HG02870 (cell line): ENCODE results near the gene OLFM1.
"Not testable (repeated sequence)": the region's sequence is repeated elsewhere in the genome, so short reads cannot be mapped to it uniquely, and the experiment has no call there.

Experiments
- ATAC-seq: cut with Tn5 transposase; IDR thresholded peaks from one replicate; pipeline ENCODE4 v1.9.1; 2021; ENCODE audit warnings: mild to moderate bottlenecking, moderate library complexity; ENCODE audit not compliant: unreplicated experiment

Gene OLFM1

DNA sequence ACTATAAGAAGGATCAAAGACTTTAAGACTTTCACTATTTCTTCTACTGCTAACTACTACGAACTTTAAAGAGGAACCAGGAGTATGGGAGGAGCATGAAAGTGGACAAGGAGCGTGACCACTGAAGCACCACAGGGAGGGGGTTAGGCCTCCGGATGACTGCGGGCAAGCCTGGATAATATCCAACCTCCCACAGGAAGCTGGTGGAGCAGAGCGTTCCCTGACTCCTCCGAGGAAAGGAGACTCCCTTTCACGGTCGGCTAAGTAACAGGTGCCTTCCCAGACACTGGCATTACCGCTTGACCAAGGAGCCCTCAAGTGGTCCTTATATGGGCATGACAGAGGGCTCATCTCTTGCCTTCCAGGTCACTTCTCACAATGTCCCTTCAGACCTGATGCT lies 62.4 kb downstream of the OLFM1 start:
- ATAC-seq, result not testable (repeated sequence)

DNA sequence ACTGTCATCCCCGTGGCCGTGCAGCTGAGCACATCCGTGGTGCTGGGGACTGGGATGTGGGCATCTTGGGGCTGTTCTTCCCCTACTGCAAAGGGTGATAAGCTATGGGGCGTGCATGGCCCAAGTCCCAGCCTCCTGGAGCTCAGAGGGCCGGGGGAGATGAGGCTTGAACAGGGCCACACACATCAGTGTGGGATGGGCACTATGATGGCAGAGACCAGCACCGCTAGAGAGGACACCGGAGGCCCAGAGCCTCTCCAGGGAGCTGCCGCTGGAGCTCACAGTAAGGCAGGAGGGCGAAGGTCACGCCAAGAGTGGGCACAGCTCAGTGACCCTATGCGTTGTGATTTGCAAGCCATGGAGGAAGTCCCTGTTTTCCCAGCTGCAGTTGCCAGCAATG lies 63.5 kb downstream of the OLFM1 start:
- ATAC-seq, result no peak

DNA sequence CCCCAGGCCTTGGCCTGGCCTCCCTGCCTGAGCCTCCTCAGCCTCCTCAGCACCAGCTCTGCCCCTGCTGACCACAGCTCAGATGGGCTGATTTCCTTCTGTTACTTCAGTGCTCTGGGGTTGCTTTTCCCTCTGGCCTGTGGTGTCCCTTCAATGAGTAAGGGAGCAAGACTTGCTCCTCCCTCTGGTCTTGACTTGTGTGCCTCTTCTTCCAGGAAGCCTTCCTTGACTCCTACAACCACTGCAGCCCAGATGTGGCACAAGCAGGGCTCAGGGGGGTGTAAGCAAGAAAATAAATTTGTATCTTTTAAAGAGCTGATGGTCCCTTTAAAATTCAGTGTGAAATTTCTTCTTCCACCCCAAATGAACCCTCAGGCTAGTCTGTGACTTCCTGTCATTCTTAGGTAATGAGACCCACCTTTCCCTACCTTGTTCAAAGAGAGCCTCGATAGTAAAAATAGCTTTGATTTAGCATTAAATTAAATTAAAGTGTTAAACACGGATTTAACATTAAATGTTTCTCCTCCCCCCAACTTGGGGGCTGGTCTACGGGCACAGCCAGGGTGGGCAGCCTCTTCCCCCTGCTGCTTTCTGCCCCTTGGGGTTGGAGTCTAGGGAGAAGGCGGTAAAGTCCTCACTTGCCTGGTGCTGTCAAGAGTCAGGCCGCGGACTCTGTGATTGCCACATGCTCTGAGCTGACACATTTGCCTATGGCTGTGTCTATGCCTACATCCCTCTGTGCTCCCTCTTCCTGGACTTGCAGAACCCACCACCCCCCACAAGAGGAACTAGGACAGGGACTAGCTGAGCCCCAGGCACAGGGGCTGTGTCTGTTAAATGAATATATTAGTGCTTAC lies 64.5 kb downstream of the OLFM1 start:
- no peak for ATAC-seq

DNA sequence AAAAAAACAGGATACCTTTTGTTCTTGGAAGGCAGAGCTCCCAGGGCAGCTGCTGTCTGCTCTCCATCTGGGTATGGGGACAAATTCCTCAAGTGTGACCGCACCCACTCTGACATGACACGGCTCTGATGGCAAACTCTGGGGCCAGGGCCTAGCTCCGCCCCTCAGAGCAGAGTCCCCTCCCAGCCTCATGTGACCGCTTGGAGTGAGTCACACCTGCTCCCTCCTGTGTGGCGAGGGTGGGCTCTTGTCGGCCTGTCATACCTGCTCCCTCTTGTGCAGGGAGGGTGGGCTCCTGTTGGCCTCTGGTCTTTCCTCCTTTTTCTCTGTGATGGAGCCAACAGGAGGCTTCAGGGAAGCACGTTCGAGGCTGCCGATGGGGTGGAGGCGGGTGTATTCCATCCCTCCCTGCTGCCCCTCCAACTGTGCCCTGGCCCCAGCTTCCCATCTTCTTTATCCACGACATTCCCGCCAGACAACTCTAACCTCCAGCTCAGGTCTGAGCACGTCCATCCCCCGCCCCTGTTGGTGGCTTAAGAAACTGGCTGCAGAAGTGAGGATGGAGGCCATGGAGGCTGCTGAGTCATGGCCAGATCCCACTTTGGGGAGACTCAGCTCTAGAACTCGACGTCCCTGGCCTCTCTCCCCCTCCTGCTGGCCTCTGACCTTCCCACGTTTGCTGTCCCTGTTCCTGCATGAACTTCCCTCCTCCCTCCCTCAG lies 65.3 kb downstream of the OLFM1 start:
- no peak for ATAC-seq

DNA sequence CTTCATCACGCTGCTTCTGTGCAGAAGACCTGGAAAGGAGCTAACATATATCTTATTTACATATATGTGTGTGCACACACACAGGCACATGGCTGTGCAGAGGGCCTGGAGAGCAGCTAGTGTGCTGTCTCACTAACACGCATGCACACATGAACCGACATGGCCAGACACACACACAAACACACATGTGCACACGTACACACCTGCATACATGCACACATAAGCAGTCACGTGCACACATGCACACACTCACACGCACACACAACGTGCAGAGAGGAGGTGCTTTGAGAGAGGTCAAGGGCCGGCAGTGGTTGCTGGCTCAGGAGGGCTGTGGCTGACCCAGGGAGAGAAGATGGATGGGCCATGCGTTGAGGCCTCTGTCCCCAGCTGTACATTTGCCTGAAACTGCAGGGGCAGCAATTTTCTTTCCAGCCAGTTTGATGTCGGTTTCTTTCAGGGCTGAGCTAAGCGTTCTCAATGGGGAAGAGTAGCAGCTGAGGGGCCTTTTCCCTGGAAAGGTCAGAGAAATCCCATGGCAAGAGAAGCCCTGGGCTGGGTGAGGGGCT lies 66.7 kb downstream of the OLFM1 start:
- no peak for ATAC-seq

DNA sequence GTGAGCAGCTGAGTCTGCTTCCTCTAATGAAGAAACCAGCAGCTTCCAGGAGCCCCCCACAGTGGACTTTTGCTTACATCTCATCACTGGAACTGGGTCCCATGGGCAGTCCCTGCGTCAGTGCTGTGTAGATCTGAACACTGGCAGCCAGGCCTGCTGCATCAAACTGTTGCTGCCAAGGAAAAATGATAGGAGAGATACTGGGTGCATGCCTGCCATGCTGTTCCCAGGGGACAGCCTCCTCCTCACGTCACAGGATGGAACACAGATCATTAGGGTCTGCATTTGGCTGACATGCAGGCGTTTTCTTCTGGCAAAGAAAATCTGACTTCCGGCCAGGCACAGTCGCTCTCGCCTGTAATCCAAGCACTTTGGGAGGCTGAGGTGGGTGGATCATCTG lies 67.9 kb downstream of the OLFM1 start:
- no peak for ATAC-seq

DNA sequence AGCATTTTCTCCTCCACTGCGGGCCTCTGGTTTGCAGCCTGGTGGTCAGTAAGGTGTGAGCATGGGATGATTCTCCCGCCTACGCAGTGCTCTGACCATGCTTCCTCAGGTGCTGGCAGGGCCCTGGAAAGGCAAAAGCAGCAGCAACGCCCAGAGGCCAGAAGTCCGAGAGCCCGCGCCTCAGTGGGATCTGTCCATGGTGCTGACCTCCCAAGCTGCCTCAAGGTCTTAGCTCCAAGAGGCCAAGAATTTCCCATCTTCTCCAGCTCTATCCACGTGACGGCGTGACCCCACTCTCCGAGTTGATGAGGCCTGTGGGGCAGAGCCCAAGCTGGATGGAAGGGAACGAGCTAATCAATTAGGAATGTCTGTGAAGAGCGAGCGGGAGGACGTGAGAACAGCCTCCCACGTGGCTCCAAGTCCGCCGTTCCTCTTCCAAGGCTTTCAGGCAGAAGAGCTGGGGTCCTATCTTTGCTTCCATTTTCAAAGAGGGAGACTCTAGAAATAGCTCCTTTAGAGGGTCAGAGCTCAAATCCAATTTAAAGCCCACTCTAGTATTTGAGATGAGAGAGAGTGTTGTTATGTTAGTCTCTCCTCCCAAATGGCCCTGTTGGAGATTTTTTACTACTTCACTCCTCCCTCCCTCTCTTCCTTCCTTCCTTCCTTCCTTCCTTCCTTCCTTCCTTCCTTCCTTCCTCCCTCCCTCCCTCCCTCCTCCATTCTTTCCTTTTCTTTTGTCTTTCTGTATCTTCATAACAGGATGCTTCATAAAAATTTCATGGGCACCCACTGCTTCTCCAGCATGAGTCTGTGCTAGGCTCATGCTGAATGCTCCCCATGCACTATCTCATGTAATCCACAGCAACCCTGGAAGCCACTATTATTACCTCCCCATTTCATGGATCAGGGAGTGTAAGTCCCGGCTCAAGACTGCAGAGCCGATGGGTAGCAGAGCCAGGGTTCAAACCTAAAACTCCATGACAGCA lies 69.3 kb downstream of the OLFM1 start:
- ATAC-seq, result no peak

DNA sequence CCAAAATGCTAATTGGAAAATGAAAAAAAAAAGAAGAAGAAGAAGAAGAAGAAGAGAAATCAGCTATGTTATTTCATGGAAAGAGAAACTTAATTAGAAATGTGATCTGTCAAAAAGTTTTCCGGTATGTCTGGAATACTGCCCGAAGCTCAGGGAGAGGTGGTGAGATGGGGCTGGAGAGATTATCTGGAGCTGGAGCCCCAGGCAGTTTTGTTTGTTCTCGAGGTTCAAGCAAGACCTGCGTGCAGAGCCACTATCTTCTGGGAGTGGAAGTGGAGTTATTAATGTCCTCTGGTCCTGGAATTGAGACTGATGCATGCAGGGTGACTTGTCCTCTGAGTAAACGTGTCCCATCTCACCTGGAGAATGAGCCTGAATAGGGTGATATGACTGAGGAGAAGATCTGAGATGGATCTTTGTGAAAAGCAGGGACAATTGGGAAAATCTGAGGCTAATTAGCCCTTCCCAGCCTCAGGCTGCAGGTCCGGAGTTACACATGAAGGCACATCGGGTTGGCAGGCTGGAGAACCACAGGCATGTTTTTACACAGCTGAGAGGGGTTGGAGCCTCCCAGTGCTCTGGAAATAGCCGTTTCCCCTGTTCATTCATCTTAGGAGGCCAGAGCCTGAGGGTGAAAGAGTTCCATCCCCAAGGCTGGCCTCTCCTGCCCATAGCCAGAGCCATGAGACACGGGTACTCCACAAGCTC lies 70.5 kb downstream of the OLFM1 start:
- no peak for ATAC-seq

DNA sequence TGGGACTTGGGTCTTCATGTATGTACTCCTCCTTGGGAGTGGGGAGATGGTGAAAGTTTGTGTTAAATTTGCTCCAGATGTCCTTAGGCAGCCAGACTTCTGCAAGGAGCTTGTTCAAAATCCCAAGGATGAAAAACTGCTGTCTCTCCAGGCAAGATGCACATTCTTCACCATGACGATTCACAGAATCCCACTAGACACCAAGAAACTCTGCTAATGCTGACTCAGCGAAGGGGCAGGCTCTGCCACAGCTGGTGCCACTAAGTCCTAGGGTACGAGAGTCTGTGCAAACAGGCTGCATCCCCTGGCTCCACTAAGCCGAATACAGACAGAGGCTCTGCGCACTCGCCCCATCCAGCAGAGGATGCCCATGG lies 71.1 kb downstream of the OLFM1 start:
- ATAC-seq, result no peak

DNA sequence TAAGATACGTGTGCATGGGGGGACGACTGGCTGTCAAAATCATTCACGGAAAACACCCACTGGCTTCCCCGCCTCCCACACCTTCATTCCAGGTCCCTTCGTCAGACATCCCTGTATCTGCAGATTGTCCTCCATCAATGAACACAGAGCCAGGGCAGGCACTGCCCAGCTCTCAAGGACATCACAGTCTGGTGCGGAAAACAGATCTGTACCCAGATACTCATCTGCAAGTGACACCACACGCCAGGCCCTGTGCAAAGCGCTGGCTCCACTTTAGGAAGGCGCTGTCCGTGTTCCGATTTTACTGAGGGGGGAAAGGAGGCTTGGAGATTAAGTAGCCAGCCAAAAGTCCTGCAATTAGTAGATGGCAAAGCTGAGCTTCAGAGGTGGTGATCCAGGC lies 72.3 kb downstream of the OLFM1 start:
- ATAC-seq, result no peak

DNA sequence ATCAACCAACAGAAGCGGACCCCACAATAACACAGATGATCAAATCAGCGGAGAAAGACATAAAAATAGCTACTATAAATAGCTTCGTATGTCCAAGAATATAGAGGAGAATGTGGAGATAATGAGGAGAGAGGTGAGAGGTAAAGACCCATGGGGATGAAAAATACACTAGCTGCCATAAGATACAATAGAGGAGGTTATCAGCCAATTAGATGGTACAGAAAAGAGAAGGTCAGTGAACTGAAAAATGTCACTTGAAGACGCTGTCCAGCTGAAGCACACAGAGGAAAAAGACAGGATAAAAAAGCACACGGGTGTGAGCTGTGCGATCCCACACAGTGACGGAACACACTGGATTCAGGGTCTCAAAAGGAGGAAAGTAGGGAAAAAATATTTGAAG lies 73.4 kb downstream of the OLFM1 start:
- ATAC-seq, result no peak

DNA sequence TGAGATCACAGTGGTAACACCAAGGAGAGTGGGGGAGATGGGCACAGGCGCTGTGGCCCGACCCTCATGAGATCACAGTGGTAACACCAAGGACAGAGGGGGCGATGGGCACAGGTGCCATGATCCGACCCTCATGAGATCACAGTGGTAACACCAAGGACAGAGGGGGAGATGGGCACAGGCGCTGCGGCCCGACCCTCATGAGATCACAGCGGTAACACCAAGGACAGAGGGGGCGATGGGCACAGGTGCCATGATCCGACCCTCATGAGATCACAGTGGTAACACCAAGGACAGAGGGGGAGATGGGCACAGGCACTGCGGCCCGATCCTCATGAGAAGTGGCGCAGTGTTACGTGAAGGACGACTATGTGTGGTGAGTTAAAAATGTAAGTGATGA lies 75.1 kb downstream of the OLFM1 start:
- ATAC-seq, result not testable (repeated sequence)

DNA sequence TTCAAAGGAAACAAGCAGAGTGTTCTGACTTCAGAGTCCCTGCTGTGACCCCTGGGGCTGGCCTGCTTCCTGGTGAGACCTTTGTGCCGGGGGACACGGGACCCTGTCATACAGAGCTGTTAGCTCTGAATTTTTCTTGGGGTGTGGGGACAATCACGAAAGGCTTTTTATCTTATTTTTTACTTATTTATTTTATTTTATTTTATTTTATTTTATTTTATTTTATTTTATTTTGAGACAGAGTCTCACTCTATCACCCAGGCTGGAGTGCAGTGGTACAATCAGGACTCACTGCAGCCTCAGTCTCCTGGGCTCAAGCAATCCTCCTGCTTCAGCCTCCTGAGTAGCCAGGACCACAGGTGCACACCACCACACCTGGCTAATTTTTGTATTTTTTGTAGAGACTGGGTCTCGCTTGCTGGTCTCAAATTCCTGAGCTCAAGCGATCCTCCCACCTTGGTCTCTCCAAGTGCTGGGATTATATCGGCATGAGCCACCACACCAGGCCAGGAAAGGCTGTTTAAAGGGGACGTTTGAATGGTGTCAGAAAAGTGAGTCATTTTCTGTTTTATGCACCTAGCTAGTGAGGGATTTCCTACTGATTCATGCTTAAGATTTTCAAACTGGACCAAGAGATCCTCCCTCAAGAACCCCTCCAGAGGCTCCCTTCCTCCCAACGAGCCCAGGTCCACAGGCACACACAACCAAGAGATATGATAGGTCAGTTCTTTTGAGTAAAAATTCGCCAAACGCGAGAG lies 75.7 kb downstream of the OLFM1 start:
- no peak for ATAC-seq

DNA sequence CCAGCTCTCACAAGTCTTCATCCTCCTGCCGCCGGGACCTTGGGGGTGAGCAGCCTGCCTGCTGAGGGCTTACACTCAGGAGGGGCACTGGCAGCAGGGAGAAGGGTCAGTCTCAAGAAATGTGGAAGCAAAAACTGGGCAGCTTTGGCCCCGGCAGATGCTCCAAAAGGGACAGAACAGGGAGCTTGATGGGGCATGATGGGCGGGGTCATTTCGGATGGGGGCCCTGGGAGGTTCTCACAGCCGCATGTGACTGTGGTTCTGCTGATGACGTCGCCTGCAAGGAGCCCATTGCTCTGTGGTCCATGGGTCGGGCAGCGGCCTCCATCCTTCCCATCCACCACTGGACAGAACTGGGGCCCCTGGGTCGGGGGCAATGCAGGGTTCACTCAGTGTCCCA lies 76.6 kb downstream of the OLFM1 start:
- ATAC-seq, result no peak

DNA sequence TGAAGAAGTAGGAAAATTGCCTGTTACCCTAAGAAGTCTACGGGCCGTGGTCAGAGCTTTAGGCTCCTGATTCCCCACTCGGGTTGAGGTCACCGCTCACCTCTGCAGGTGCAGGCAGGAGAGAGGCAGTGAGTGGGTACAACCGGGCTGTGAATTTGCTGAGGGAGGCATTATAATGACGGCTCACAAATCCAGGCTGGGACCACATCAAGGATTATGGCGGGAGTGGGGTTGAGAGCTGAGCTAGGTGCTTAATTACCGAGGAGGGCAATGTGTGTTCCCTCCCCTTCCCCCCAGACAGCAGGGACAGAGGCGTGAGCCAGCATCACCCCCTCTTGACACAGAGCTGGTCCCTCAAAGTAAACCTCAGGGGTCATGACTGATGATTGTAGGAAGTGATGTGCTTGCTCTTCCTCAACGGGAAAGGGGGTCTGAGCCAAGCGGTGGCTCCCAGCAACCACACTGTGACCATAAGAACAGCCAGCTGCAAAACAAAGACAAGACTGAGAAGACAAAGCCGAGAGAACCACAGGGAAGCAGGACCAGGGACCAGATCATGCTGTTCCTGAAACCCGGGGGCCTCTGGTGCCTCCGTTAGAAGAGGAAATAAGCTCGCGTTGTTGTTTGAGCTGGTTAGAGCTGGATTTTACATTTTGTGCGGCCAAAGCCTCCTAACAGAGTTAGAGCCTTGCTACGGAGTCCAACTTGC lies 77.7 kb downstream of the OLFM1 start:
- ATAC-seq, result no peak

DNA sequence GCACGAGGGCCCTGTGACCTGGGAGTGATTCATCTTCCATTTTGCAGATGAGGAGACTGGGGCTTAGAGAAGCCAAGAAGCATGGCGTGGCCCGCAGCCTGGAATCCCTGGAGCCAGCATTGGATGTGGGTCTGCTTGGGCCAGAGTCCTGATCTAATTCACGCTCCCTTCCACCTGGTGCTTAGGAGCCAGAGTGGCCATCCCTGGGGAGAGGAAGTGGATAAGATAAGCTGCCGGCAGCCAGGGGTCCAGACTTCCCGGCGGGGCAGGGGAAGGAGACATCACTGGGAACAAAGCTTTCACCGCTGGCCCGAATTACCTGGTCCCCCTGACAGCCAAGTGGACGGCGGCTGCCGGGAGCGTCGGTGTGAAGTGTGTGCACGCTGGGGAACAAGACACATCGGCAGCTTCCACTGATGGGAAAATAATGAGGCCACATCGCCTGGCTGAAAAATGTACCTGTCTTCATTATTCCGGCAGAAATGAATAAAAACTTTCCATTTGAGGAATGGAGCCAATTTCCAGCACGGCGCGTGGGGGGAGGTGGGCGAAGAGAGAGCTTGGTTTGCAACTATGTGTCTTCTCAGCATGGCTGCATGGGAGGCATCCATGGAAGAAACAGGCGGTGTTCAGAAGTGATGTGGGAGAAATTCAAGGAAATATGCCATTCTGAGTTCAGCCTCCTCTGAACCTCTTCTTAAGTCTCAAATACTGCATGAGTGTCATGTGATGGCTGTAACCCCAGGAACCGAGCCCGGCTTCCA lies 78.5 kb downstream of the OLFM1 start:
- no peak for ATAC-seq

DNA sequence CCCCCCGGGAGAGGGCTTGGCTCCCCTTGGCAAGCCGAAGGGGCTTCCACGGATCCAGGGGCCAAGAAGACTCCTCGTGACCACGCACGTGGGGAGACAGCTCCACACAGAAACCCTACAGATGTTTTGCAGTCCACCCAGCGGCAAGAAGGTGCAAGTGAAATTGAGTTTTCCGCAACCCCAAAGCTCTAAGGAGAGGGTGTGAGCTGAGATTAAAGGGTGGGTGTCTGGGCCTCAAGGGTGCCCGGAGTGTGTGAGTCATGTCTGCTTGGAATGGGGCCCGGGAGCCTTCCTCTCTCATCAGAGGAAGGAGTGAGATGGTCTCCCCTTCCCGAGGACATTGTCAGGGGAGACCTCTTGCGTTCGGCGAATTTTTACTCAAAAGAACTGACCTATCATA lies 79.1 kb downstream of the OLFM1 start:
- ATAC-seq, result no peak

DNA sequence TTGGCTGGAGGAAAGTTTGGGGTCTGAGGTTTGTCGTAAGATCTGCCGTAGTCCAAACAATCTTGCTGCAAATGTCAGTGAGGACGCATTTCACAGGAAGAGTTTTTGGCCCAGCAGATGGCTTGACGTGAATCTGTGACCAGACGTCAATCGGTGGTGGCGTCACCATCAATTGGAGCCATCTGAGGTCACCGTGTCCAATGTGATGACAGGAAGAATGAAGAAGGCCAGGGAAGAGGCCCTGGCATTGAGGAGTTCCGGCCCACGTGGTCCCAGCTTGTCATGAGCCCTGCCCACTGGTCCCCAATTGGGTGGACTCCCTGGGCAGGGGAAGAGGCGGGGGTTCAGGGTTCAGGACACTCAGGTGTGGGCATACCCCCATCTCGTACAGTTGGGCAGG lies 79.9 kb downstream of the OLFM1 start:
- no peak for ATAC-seq
